ENCODE measurements around the gene HIPK3.
"Not testable (repeated sequence)": the region's sequence is repeated elsewhere in the genome, so short reads cannot be mapped to it uniquely, and the experiment has no call there.

The HIPK3 gene

DNA sequence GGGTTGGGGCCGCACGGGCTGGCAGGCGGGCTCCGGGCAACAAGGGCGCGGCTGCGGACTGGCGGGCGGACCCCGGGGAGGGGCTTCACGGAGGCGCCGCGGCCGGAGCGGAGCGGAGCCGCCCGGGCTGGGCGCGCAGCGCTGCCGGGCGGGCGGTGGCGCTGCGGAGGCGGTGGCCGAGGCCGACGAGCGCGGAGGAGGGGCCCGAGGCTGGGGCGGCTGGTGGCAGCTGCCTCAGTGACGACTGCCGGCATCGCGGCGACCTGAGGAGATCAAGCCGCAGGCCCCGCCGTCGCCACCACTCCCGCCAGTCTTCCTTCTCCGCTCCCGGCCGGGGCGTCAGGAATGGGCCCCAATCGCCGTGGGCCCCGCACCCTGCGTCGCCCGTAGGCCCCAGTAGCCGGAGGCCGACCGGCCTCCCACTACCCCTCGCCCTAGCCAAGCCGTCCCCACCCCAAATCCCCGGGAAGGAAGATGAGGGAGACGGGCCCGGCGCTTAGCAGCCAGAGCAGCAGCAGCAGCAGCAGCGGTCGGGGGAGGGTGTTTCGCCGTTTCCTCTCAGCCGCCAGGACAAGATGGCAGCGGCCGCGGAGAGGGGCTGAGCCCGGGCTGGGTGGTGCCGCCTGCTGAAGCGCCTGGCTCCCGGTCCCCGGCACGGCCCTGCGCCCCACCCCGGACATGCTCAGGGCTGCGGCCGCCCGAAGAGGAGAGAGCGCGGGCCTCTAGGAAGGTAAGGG is at the start of gene HIPK3:
HIPK3 (plus strand) TSS at position 222 of the 737 bp plus-strand sequence.
- DNase-seq (ENCODE audit: low spot score), result peak; percentile 94

GRCh38 chr11:33207408-33207985 is 49.7 kb upstream of the HIPK3 start:
- no peak for DNase-seq (ENCODE audit: low spot score)

GRCh38 chr11:33208150-33208549 is 49.0 kb upstream of the HIPK3 start:
- DNase-seq (ENCODE audit: low spot score), result no peak

- DNase-seq (ENCODE audit: low spot score), result no peak
Measured at GRCh38 chr11:33211153-33211552, 46.0 kb upstream of the HIPK3 start.

- DNase-seq (ENCODE audit: low spot score), result no peak
Measured at GRCh38 chr11:33211580-33211979, 45.6 kb upstream of the HIPK3 start.

DNA sequence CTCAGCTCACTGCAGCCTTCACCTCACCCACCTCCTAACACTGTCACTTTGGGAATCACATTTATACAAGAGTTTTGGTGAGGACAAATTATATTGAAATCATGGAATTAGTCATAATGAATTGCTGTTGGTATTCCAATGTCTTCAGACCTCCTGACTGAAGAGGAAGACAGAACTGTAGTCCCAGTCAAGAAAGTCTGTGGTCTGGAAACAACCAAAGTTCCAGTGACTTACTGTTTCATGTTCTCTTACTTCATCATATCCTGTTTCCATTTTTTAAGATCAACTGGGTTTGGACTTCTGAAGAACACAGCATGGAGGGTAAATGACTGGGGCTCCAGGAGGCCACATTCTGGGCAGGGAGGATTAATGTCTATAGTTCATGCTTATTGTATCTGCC is 43.0 kb upstream of the HIPK3 start:
- no peak for DNase-seq (ENCODE audit: low spot score)

DNA sequence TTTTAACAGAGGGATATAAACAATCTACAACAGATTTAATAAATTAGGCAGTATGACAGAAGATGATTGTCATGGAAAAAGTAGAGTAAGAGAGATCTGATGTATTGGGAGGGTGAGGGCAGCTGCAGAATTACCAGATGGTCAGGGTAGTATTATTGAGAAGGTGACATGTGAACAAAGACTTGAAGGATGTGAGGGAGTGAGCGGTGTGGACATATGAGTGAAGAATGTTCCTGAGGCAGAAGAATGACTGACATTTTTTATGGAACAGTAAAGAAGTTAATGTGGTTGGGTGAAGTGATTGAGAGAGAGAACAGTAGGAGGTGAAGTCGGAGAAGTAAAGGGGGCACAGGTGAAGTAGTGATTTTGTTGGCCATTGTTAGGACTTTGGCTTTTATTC is 42.4 kb upstream of the HIPK3 start:
- DNase-seq (ENCODE audit: low spot score), result no peak

DNA sequence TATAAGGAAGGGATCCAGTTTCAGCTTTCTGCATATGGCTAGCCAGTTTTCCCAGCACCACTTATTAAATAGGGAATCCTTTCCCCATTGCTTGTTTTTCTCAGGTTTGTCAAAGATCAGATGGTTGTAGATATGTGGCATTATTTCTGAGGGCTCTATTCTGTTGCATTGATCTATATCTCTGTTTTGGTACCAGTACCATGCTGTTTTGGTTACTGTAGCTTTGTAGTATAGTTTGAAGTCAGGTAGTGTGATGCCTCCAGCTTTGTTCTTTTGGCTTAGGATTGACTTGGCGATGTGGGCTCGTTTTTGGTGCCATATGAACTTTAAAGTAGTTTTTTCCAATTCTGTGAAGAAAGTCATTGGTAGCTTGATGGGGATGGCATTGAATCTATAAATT is 40.5 kb upstream of the HIPK3 start:
- not testable (repeated sequence) for DNase-seq (ENCODE audit: low spot score)

DNA sequence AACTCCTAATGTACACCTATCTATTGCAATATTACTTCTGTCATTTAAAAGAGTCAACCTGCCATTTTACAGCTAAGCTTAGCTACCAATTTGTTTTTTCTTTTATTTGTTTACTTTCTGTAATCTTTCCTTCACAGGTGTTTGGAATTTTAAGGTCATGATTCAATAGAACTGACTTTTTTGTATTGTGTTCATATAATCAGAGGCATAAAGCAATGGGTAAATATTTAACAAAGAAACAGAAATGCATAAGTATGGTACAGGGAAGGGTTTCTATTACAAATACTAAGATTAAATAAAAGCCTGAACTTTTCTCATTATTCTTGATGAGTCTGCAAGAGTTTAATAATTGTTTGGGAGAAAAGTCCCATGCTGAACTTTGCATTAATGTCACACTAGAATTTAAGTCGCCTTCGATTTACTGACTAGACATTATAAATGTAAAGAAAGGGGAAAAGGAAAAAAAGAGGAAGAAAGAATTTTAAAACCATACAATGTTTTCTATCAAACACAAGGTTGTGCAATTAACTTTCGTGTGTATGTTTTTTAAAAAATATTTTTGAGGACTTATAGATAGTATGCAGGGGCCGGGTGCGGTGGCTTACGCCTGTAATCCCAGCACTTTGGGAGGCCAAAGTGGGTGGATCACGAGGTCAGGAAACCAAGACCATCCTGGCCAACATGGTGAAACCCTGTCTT is 35.0 kb upstream of the HIPK3 start:
- no peak for DNase-seq (ENCODE audit: low spot score)

GRCh38 chr11:33225371-33225770 is 31.8 kb upstream of the HIPK3 start:
- DNase-seq (ENCODE audit: low spot score), result no peak

GRCh38 chr11:33227578-33228261 is 29.5 kb upstream of the HIPK3 start:
- DNase-seq (ENCODE audit: low spot score), result no peak

DNA sequence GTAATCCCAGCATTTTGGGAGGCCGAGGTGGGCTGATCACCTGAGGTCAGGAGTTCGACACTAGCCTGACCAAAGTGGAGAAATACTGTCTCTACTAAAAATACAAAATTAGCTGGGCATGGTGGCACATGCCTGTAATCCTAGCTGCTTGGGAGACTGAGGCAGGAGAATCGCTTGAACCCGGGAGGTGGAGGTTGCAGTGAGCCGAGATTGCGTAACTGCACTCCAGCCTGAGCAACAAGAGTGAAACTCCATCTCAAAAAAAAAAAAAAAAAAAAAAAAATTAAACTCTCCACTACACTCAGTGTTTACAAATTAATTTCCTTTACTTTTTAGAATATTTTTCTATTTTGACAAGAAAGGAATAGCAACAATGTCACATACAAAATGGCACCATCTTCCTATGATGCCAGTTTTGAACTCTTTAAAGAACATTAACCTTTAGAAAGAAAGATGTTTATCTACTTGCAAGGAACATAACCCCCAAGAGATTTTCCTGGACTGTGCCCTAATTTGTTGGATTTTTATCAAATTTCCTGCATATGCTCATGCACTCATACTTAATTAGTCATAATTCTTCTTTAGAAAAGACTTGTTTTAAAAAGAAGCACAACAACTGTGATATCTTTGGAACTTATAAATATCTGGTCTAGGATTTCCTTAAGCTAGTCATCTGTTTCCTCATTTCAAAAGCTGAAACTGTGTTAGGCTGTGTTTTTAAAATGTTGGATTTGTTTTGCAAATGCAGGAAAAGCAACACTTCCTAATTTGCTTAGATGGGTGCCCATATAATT is 22.6 kb upstream of the HIPK3 start:
- no peak for DNase-seq (ENCODE audit: low spot score)

- DNase-seq (ENCODE audit: low spot score), result no peak
Measured at GRCh38 chr11:33237039-33237597, 20.1 kb upstream of the HIPK3 start.

DNA sequence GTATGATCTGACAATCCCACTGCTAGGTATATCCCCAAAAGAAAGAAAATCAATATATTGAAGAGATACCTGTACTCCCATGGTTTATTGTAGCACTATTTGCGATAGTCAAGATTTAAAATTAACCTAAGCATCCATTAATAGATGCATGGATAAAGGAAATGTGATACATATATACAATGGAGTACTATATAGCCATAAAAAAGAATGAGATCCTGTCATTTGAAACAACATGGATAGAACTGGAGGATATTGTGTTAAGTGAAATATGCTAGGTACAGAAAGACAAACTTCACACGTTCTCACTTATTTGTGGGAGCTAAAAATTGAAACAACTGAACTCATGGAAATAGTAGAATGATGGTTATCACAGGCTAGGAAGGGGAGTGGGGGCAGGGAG is 14.6 kb upstream of the HIPK3 start:
- DNase-seq (ENCODE audit: low spot score), result no peak

- not testable (repeated sequence) for DNase-seq (ENCODE audit: low spot score)
Measured at GRCh38 chr11:33243654-33244053, 13.5 kb upstream of the HIPK3 start.

GRCh38 chr11:33248416-33248971 is 8.7 kb upstream of the HIPK3 start:
- no peak for DNase-seq (ENCODE audit: low spot score)

DNA sequence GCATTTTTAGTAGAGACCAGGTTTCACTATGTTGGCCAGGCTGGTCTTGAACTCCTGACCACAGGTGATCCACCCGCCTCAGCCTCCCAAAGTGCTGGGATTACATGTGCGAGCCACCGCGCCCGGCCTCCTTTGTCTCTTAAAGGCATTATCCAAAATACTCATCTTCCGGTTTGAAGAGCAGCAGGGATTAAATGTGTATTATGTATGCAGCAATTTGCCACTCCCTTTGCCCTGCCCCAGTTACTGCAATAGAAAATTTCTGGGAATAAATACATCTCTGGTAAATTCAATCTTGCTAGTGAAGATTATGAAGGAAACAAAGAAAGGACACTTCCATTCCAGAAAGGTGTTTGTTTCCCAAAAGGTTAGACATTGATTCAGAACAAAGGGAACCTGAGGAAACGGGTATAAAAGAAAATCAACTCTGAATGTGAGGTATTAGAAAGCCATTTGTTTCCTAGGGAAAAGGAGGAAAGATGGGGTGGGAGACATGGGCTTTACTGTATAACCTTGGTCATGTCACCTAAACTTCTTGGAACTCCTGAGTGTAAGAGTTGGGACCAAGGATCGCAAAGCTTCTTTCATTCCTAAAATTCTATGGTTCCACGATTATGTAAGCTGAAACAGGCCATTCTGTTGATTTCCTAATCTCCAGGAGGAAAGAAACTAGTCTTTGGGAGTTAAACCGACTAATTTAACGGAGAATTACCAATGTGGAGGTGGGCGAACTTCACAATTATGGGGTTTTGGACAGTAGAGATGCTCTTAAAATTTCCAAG is 959 bp upstream of the HIPK3 start:
- DNase-seq (ENCODE audit: low spot score), result no peak

DNA sequence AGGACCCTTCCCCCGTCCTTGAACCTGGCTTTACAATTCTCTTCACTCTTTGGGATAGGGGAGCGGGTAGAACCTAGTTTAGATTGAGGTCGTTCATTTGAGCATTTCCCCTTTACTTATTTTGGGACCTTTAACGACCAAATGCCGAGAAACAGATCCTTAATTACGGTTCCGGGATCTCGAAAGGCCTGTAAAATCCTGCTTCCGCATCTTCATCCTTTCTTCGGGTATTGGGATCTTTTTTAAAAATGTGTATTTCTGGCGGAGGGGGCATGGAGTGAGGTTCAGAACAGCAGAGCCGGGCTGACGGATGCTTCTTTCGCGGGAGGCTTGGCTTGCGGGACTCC is 395 bp upstream of the HIPK3 start:
- no peak for DNase-seq (ENCODE audit: low spot score)

DNA sequence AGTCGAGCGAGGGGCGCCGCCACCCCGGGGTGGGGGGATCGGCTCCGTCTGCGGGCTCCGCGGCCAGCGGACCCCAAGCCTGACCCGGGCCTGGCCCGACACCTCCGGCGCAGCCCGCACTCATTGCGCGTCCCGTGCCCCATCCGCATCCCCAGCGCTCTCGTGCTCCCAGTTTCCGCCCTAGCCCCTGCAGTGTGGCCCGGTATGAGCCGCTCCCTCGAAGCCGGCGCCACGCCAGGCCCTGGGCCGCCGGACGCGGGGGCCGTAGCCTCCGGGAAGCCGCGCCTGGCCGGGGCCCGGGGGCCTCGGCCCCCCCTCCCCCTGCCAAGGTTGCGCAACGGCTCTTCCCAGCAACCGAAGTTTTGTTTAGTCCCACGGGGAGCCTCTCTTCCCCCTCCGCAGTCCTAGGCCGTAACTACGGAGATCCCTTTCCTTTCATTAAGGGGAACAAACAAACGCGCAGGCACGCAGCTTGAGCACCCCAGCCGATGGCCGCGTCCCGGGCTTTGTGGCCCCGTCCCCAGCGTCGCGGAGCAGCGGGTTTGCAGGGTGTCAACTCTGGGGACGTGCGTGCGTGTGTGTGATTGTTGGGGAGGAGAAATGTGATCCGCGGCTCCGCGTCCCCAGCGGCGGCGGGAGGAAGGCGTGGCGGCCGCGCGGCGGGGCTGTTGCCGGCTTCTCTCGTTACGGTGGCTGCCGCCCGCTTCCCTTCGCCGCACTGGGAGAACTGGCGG is 883 bp downstream of the HIPK3 start:
- DNase-seq (ENCODE audit: low spot score), result peak; percentile 73
